HAP-1 (cell line): ENCODE measurements around the gene KCNAB1.
"Not testable (repeated sequence)": the region's sequence is repeated elsewhere in the genome, so short reads cannot be mapped to it uniquely, and the experiment has no call there.

Experiments used
- DNase-seq, 2 experiments: peaks; one replicate each; pipeline ENCODE4 v3.0.0-alpha.2; 2016 to 2020; ENCODE audit warnings: low spot score in 2 of 2
- H3K27me3 ChIP-seq: fragments of 250-450 bp; sonication (Bioruptor Pico); 2 replicates; pipeline ENCODE4 v1.5.1; 2020; ENCODE audit warnings: low read depth, mild to moderate bottlenecking, moderate library complexity
- H3K36me3 ChIP-seq: fragments of 250-450 bp; sonication (Bioruptor Pico); replicated peaks from 2 replicates; pipeline ENCODE4 v1.5.1; 2020; ENCODE audit warnings: mild to moderate bottlenecking
- H3K4me1 ChIP-seq: fragments of 250-450 bp; sonication (Bioruptor Pico); 2 replicates; pipeline ENCODE4 v1.5.1; 2020; ENCODE audit warnings: mild to moderate bottlenecking
- H3K4me3 ChIP-seq: fragments of 250-450 bp; sonication (Bioruptor Pico); 2 replicates; pipeline ENCODE4 v1.5.1; 2020; ENCODE audit warnings: mild to moderate bottlenecking, moderate library complexity
- H3K9me3 ChIP-seq: fragments of 250-450 bp; sonication (Bioruptor Pico); 2 replicates; pipeline ENCODE4 v1.5.1; 2020; ENCODE audit warnings: mild to moderate bottlenecking, moderate library complexity
- in situ Hi-C: fragments of 300-500 bp; cut with MboI; formaldehyde crosslinking; loops from 3 replicates; pipeline ENCODE4 v1.14.3; 2020; ENCODE audit warnings: low sequenced_read_pairs, inconsistent platforms, mixed read lengths

The KCNAB1 gene

DNA sequence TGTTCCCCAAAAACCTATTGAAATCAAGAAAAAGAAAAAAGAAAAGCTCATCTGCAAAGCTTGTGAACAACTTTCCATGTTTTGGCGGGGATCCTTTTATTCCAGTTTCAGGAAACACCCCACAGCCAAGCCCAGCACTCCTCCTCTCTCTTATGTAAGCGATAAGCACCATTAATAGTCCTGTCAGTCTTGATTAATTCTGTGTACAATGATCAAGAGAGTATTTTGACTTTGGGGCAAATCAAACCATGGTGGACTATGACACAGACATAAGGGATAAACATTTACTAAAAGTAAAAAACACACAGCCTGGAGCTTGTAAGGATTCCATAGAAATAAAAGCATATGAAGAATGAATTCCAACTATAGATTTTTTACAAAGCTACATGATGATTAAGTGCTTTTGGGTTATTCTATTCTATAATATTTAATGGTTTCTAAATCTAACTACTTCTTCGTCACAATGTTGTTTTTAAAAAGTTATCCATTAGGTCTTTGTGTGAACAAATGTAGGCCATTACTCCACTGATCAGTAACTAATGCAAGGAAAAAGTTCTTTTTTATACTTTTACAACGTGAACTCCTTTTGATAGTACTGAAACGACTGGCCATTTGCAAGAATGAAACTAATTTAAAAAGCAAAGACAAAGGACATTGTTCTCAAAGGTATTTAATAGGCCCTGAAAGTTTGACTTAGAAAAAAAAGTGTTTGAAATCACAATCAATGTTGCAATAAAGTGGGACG, 106.5 kb downstream of the KCNAB1 start:
- Histone ChIP-seq H3K4me3 (no peak overlapping the region), H3K9me3 (no peaks in the 10 kb centered on the region), H3K27me3 (peaks cover 14% of the 10 kb centered on the region), H3K36me3 (no peaks in the 10 kb centered on the region), H3K4me1 (no peaks in the 10 kb centered on the region)
- in situ Hi-C loops: no loop called here
- no peak for DNase-seq

DNA sequence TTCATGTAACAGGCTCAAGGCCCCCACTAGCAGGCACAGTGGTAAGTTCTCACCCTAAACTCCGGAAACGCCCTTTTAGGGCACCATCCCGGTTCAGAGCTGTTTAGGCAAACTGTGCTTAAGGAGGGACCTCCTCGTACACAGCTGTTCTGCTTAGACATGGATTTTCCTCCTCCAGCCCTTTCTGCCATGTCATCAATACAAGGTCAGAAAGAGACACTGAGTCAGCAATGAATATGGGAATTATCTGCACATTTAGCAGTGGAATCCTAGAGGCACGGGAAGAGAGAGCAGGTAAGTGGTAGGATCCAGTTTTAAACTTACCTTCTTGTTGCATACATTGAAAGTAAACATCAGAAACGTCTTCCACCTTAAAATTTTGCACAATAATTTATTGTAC, 107.3 kb downstream of the KCNAB1 start:
- H3K4me3 ChIP-seq: no peak overlapping the region
- no peaks in the 10 kb centered on the region for H3K36me3 ChIP-seq
- in situ Hi-C loops: no loop called here
- H3K9me3 ChIP-seq: no peaks in the 10 kb centered on the region
- DNase-seq: no peak
- H3K4me1 ChIP-seq: no peaks in the 10 kb centered on the region
- H3K27me3 ChIP-seq: peaks cover 14% of the 10 kb centered on the region

DNA sequence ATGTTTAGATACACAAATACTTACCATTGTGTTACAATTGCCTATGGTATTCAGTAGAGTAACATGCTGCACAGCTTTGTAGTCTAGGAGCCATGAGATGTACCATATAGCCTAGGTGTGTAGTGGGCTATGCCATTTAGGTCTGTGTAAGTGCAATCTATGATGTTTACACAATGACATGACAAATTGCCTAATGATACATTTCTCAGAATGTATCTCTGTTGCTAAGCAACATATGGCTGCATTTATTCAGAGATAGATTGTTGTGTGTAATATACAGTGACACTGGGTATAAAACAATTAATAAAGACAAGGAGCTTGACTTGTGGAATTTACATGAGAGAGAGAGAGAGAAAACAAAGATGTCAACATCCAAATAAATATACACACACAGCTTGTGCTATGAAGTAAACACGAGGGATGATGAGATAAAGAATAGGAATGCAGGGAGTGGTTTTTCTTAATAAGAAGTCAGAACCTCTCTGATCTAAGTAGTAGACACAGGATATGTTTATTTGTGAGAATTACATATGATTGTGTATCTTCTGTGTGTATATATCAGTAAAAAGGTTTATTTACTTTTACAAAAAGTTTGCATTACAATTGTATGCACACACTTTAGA, 110.0 kb downstream of the KCNAB1 start:
- in situ Hi-C loops: no loop called here
- no peaks in the 10 kb centered on the region for H3K36me3 ChIP-seq

DNA sequence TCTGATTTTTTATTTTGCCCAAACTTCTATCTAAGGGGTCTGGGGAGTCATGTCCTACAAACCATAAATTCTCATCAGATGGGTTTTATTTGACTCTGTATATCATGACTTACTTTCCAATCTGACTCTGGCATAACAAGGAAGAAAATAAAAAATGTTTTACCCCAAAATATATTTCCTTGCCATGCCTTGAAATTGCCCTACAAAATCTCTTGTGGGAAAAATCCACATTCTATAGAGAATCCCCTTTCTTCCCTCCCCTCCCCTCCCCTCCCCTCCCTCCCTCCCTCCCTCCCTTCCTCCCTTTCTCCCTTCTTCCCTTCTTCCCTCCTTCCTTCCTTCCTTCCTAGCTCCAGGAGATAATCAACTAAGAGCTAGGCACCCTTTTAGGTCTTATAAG, 110.8 kb downstream of the KCNAB1 start:
- in situ Hi-C loops, H3K9me3 ChIP-seq, H3K36me3 ChIP-seq, DNase-seq, H3K27me3 ChIP-seq, H3K4me3 ChIP-seq, H3K4me1 ChIP-seq: not testable (repeated sequence)

More for the DNA sequence above, 110.0 kb downstream of the KCNAB1 start:
- H3K4me1 ChIP-seq: no peaks in the 10 kb centered on the region
- peaks cover 9% of the 10 kb centered on the region for H3K27me3 ChIP-seq
- H3K9me3 ChIP-seq: no peaks in the 10 kb centered on the region
- no peak for DNase-seq
- no peak overlapping the region for H3K4me3 ChIP-seq

DNA sequence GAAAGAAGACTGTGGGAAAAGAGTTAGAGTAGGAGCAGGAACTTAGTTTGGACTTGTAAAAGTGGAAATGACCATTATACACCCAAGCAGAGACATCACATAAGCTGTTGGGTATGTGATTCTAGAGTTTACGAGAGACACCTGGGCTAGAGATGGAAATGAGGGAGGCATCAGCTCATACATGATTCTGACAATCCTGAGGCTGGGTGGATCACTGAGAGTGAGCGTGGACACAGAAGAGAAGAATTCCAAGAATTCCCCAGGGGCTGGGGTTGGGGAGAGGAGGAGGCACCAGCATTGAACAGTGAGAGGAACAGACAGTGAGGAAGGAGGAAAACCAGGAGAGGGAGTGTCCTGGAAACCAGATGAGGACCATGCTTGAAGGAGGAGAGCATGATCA, 113.5 kb downstream of the KCNAB1 start:
- H3K4me3 ChIP-seq: no peak overlapping the region
- H3K36me3 ChIP-seq: no peaks in the 10 kb centered on the region
- no peaks in the 10 kb centered on the region for H3K9me3 ChIP-seq
- H3K4me1 ChIP-seq: no peaks in the 10 kb centered on the region
- no peak for DNase-seq
- H3K27me3 ChIP-seq: peaks cover under 1% of the 10 kb centered on the region
- in situ Hi-C loops: no loop called here

DNA sequence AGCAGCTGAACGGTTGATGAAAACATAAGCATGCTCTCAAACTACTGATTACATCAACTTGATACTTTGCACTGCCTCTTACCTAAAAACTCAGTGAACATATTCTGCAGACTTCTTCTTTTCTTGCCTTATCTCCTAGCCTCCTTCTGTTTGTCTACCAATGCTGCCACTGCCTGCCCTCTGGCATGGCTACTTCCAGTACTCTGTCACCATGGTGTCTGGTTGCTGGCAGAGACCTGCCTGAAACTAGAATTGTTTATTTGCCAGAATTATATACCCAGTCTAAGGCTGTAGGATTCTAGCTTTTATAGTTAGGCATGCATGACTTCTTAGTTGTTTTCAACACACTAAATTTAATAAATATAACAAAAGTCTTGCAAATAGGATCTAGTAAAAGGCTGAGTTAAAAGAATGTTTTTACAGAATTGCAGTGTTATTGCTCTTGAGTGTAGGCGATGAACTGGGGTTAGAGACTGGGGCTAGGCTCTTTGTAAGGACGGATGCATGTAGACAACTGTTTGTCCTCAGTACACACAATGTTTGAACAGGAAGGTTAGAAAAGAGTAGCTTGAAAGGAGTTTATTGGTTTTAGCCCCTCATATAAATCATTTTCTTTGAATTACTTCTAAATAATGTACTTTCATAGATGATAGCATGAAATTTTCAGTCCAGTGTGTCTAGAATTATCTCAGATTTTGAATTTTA, 116.3 kb downstream of the KCNAB1 start:
- DNase-seq: no peak
- Histone ChIP-seq H3K36me3 (no peaks in the 10 kb centered on the region), H3K9me3 (no peaks in the 10 kb centered on the region), H3K4me3 (no peak overlapping the region), H3K4me1 (no peaks in the 10 kb centered on the region), H3K27me3 (peaks cover 10% of the 10 kb centered on the region)
- in situ Hi-C loops: no loop called here

DNA sequence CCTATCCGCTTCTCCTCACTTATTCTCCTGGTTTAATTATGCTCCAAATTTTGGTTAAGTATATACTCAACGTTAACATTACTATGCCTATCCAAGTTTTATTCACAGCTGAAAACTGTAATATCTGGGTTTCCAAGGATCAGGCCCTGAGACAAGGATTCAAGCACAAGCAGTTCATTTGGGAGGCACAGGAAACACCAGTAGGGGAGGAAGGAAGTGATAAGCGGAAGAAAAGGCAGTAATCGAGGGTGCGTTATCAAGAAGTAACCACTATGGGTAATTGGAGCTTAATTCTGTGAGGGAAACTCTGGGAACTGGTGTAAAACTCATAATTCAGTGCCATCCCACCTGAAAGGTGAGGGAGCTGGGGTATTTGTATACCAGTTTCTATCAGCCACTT, 120.3 kb downstream of the KCNAB1 start:
- no peaks in the 10 kb centered on the region for H3K9me3 ChIP-seq
- no peaks in the 10 kb centered on the region for H3K4me1 ChIP-seq
- DNase-seq: no peak
- peaks cover 10% of the 10 kb centered on the region; the same call in 1 of the 2 replicates for H3K27me3 ChIP-seq
- no peaks in the 10 kb centered on the region for H3K36me3 ChIP-seq
- H3K4me3 ChIP-seq: no peak overlapping the region
- in situ Hi-C loops: no loop called here

DNA sequence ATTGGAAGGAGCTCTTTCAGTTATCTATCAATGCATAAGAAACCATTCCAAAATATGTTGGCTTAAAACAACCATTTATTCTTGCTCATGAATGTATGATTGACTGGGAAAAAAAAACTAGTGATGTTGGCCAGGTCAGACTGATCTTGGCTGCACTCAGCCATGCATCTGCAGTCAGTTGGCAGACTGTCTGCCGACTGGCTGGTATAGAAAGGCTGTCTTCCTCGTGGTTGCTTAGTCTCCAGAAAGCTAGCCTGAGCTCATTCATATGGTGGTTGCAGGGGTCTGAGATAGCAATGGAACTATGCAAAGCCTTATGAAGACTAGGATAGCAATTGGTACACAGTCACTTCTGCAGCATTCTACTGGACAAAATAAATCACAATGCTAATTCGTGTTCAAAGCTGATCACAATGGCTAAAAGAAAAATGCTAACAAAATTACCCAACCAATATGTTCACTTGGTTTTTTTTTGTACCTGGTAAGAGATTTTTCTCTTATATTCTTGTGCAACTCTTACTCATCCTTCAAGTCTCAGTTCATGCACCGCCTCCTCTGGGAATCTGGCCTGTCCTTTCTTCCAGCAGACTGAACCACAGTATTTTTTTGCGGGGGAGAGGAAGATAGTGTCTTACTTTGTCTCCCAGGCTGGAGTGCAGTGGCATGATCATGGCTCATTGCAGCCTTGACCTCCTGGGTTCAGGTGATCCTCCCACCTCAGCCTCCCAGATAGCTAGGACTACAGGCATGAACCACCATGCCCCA, 126.8 kb downstream of the KCNAB1 start:
- Histone ChIP-seq H3K27me3 (no peaks in the 10 kb centered on the region), H3K9me3 (no peaks in the 10 kb centered on the region), H3K4me1 (peaks cover 10% of the 10 kb centered on the region), H3K4me3 (no peak overlapping the region), H3K36me3 (no peaks in the 10 kb centered on the region)
- DNase-seq: no peak
- in situ Hi-C loops: no loop called here

DNA sequence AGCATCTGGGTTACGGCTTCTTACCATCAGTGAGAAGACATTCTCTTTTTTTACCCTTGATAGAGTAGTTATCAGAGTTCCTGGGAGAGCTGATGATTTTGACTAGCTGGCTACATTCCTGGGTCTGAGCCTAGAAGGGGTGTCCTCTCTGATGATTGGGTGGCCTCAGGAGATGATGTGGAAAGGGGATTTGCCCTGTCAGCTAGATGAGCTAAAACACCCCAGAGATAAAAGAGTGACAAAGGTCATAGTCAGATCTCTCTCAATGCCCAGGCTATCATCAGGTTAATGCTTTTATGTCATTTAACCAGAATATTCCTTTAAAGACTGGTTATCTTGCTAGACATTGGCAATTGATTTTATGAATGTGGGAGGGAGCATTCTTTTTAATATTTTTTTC, 130.2 kb downstream of the KCNAB1 start:
- in situ Hi-C loops: no loop called here
- Histone ChIP-seq H3K36me3 (no peaks in the 10 kb centered on the region), H3K4me3 (no peak overlapping the region), H3K4me1 (peaks cover 10% of the 10 kb centered on the region), H3K27me3 (no peaks in the 10 kb centered on the region), H3K9me3 (no peaks in the 10 kb centered on the region)
- no peak for DNase-seq

DNA sequence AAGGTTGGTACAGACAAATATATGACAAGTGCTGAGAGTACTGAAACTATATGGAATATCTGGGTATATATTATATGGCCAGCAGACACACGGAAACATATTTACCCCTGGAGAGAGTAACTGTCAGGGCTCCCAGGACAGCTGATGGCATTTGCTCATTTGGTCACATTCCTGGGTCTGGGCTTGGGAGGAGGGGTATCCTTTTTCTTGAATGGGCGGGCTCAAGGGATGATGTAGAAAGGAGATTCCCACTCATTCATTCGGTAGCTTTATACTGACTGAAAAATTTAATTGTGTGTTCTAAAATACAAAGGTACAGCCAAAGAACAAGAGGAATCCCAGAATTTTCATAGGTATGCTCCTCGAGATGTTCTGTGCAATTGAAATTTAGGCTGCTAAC, 131.0 kb downstream of the KCNAB1 start:
- Histone ChIP-seq H3K9me3 (no peaks in the 10 kb centered on the region), H3K36me3 (no peaks in the 10 kb centered on the region), H3K4me1 (peaks cover 10% of the 10 kb centered on the region), H3K27me3 (no peaks in the 10 kb centered on the region), H3K4me3 (no peak overlapping the region)
- in situ Hi-C loops: no loop called here
- no peak for DNase-seq

DNA sequence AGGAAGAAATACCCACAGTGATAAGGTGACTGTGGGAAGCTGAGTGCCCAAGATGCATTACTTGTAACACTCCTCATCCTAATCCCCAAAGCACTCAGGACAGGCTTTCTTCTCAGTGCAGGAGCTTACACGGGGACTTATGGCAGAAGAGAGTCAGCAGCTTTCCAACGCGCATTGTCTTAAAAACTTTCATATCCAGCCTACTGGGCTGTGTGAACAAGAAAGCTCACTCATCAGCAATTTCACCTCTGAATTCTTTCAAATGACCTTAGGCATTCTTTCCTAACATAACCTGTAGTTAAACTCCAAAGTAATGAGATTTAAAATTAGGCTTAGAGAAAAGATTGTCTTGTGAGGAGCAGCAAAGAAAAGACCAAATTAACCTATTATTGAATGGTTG, 132.3 kb downstream of the KCNAB1 start:
- Histone ChIP-seq H3K27me3 (no peaks in the 10 kb centered on the region), H3K36me3 (no peaks in the 10 kb centered on the region), H3K4me3 (no peak overlapping the region), H3K9me3 (no peaks in the 10 kb centered on the region), H3K4me1 (peaks cover 10% of the 10 kb centered on the region)
- in situ Hi-C loops: no loop called here
- peak in 1 of 2 experiments; percentile 12 for DNase-seq

DNA sequence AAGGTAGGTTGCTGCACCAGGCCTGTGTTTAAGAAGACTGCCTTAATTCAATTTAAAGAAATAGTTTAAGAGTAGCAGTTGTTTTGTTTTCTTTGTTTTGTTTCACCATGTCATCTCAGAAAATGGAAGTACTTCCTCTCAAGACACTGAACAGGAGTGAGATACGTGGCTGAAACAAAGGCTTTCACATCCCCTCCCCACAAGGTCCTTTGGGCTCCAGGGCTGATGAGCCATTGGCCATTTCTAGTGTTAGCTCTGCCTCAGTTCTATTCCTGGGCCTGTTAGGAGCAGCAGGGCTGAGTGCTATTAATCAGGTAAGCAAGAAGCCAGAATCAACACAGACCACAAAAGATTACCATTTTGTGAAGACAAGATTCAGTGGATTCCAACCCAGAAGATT, 132.8 kb downstream of the KCNAB1 start:
- no peaks in the 10 kb centered on the region for H3K9me3 ChIP-seq
- H3K4me1 ChIP-seq: peaks cover 6% of the 10 kb centered on the region
- H3K36me3 ChIP-seq: no peaks in the 10 kb centered on the region
- no peak for DNase-seq
- H3K27me3 ChIP-seq: no peaks in the 10 kb centered on the region
- in situ Hi-C loops: no loop called here
- H3K4me3 ChIP-seq: no peak overlapping the region

DNA sequence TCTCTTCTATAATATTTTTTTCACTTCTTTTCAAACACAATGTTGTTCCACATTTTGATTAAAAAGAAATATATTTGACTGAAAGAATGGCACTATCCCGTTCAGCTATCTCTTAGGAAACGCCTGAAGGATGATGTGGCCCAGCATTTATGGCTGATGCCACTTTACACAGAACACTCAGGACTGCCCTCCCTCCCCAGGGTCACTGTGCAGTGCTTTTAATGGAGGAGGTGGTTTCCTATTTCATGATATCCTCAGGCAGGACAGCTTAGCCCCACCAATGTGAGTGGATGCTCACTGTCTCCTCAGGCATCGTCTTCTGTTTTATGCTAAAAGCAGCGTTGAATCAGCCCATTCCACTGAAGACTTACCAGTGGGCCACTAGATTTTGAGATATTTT, 135.9 kb downstream of the KCNAB1 start:
- H3K27me3 ChIP-seq: no peaks in the 10 kb centered on the region
- H3K4me1 ChIP-seq: no peaks in the 10 kb centered on the region
- no peak for DNase-seq
- in situ Hi-C loops: no loop called here
- H3K4me3 ChIP-seq: no peak overlapping the region
- H3K36me3 ChIP-seq: no peaks in the 10 kb centered on the region
- no peaks in the 10 kb centered on the region for H3K9me3 ChIP-seq

DNA sequence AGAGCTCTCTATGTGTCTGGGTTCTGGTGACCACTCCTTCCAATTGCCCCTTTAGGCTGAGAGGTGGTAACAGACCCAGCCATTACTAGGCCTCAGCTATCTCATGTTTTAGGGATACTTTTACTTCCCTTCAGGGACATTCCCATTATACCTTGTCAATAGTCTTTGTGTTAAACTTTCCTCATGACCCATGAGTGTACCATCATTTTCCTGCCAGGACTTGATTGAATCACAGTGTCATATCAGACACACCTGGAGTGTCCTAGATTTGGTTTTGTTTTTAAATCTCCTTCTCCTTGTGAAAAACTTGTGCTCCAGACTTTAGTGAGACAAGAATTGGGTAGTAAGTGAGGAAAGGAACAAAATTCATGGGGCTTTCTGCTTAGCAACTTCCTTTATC, 136.6 kb downstream of the KCNAB1 start:
- DNase-seq: no peak
- in situ Hi-C loops: no loop called here

More for the DNA sequence above, 136.6 kb downstream of the KCNAB1 start:
- H3K4me3 ChIP-seq: no peak overlapping the region
- no peaks in the 10 kb centered on the region for H3K36me3 ChIP-seq
- H3K27me3 ChIP-seq: no peaks in the 10 kb centered on the region
- no peaks in the 10 kb centered on the region for H3K9me3 ChIP-seq
- no peaks in the 10 kb centered on the region for H3K4me1 ChIP-seq
